Muscle layer of duodenum (tissue), 2 donors: ENCODE results near the gene CD70.
"Not testable (repeated sequence)": the region's sequence is repeated elsewhere in the genome, so short reads cannot be mapped to it uniquely, and the experiment has no call there.

ENCODE experiments used
- H3K27ac ChIP-seq: one replicate; pipeline ENCODE4 v1.7.0; 2013; ENCODE audit warnings: mild to moderate bottlenecking, low read length
- H3K27me3 ChIP-seq: one replicate; pipeline ENCODE4 v1.7.0; 2013; ENCODE audit warnings: low read depth, mild to moderate bottlenecking, control low read depth, low read length
- H3K36me3 ChIP-seq, 2 donors: one replicate each; pipeline ENCODE4 v1.7.0; 2013; ENCODE audit warnings: low read length in 2 of 2, control low read depth in 1 of 2, mild to moderate bottlenecking in 1 of 2; ENCODE audit not compliant: insufficient read depth in 2 of 2, control insufficient read depth in 1 of 2
- H3K4me1 ChIP-seq, 2 donors: one replicate each; pipeline ENCODE4 v1.7.0; 2013; ENCODE audit warnings: low read length in 2 of 2, mild to moderate bottlenecking in 2 of 2, control low read depth in 1 of 2, moderate library complexity in 1 of 2; ENCODE audit not compliant: insufficient read depth in 2 of 2, control insufficient read depth in 1 of 2
- H3K4me3 ChIP-seq, 2 donors: one replicate each; pipeline ENCODE4 v1.7.0; 2013; ENCODE audit warnings: low read length in 2 of 2, low read depth in 1 of 2, mild to moderate bottlenecking in 1 of 2
- H3K9me3 ChIP-seq, 2 donors: one replicate each; pipeline ENCODE4 v1.7.0; 2013; ENCODE audit warnings: low read length in 2 of 2, control low read depth in 1 of 2, mild to moderate bottlenecking in 1 of 2; ENCODE audit not compliant: control insufficient read depth in 1 of 2
- donor health status: healthy.

The CD70 gene

GRCh38 chr19:6562437-6562836 is 28.5 kb downstream of the CD70 start:
- H3K27me3 ChIP-seq, H3K4me3 ChIP-seq, H3K36me3 ChIP-seq, H3K4me1 ChIP-seq, H3K27ac ChIP-seq: not testable (repeated sequence)
- peaks cover 0 to 12% of the 10 kb centered on the region in 2 donors for H3K9me3 ChIP-seq

- Histone ChIP-seq H3K27ac (no peak overlapping the region), H3K9me3 (no peaks in the 10 kb centered on the region), H3K4me3 (no peak overlapping the region), H3K27me3 (no peaks in the 10 kb centered on the region), H3K36me3 (no peaks in the 10 kb centered on the region), H3K4me1 (peaks cover 0 to 4% of the 10 kb centered on the region in 2 donors)
Observed at GRCh38 chr19:6556480-6557195, 34.3 kb downstream of the CD70 start.

- Histone ChIP-seq H3K4me3 (no peak overlapping the region), H3K27me3 (no peaks in the 10 kb centered on the region), H3K27ac (no peak overlapping the region), H3K36me3 (no peaks in the 10 kb centered on the region), H3K9me3 (no peaks in the 10 kb centered on the region), H3K4me1 (peaks cover 0 to 4% of the 10 kb centered on the region in 2 donors)
Observed at GRCh38 chr19:6556043-6556449, 34.9 kb downstream of the CD70 start.

GRCh38 chr19:6551607-6552450 is 39.1 kb downstream of the CD70 start:
- Histone ChIP-seq H3K4me3 (no peak overlapping the region), H3K9me3 (no peaks in the 10 kb centered on the region), H3K36me3 (no peaks in the 10 kb centered on the region), H3K27me3 (no peaks in the 10 kb centered on the region), H3K27ac (no peak overlapping the region), H3K4me1 (peaks cover 0 to 4% of the 10 kb centered on the region in 2 donors)

GRCh38 chr19:6551091-6551490 is 39.9 kb downstream of the CD70 start:
- Histone ChIP-seq H3K27me3 (peaks cover 3% of the 10 kb centered on the region), H3K36me3 (no peaks in the 10 kb centered on the region), H3K4me1 (peaks cover 0 to 4% of the 10 kb centered on the region in 2 donors), H3K27ac (no peak overlapping the region), H3K9me3 (no peaks in the 10 kb centered on the region), H3K4me3 (no peak overlapping the region)

GRCh38 chr19:6550679-6551078 is 40.3 kb downstream of the CD70 start:
- not testable (repeated sequence) for H3K4me3 ChIP-seq, H3K27ac ChIP-seq, H3K36me3 ChIP-seq, H3K27me3 ChIP-seq, H3K9me3 ChIP-seq, H3K4me1 ChIP-seq

- H3K36me3 ChIP-seq, result no peaks in the 10 kb centered on the region
- no peak overlapping the region for H3K4me3 ChIP-seq
- no peaks in the 10 kb centered on the region for H3K9me3 ChIP-seq
- H3K27me3 ChIP-seq, result peaks cover 3% of the 10 kb centered on the region
- H3K27ac ChIP-seq, result no peak overlapping the region
- no peaks in the 10 kb centered on the region for H3K4me1 ChIP-seq
Observed at GRCh38 chr19:6543866-6544347, 47.0 kb downstream of the CD70 start.

GRCh38 chr19:6540918-6541689 is 49.8 kb downstream of the CD70 start:
- no peak overlapping the region for H3K4me3 ChIP-seq
- H3K27ac ChIP-seq, result no peak overlapping the region
- H3K27me3 ChIP-seq, result no peaks in the 10 kb centered on the region
- H3K9me3 ChIP-seq, result no peaks in the 10 kb centered on the region
- no peaks in the 10 kb centered on the region for H3K36me3 ChIP-seq
- H3K4me1 ChIP-seq, result no peaks in the 10 kb centered on the region

- H3K27me3 ChIP-seq, result no peaks in the 10 kb centered on the region
Observed at GRCh38 chr19:6539514-6539913, 51.4 kb downstream of the CD70 start.

More at GRCh38 chr19:6539514-6539913, 51.4 kb downstream of the CD70 start:
- Histone ChIP-seq H3K9me3 (no peaks in the 10 kb centered on the region), H3K4me1 (peaks cover 0 to 3% of the 10 kb centered on the region in 2 donors), H3K36me3 (no peaks in the 10 kb centered on the region), H3K27ac (no peak overlapping the region), H3K4me3 (no peak overlapping the region)
